WERI-Rb-1 (cell line): ENCODE results near the gene SLC5A1.
"Not testable (repeated sequence)": the region's sequence is repeated elsewhere in the genome, so short reads cannot be mapped to it uniquely, and the experiment has no call there.

ENCODE experiments used
- DNase-seq: peaks from one replicate; pipeline ENCODE4 v3.0.0-alpha.2; 2020
- H3K27ac ChIP-seq: fragments of 250-450 bp; sonication (Bioruptor Pico); 2 replicates; pipeline ENCODE4 v1.5.1; 2020; ENCODE audit warnings: mild to moderate bottlenecking, moderate library complexity
- H3K27me3 ChIP-seq: fragments of 250-450 bp; sonication (Bioruptor Pico); 2 replicates; pipeline ENCODE4 v1.5.1; 2021; ENCODE audit warnings: mild to moderate bottlenecking, low read depth, moderate library complexity; ENCODE audit not compliant: insufficient read depth, severe bottlenecking
- H3K36me3 ChIP-seq: fragments of 250-450 bp; sonication (Bioruptor Pico); 2 replicates; pipeline ENCODE4 v1.5.1; 2020; ENCODE audit warnings: mild to moderate bottlenecking, moderate library complexity
- H3K4me3 ChIP-seq: 2 replicates; pipeline ENCODE4 v1.5.1; 2011; ENCODE audit warnings: low read depth, mild to moderate bottlenecking, control low read depth, low read length
- H3K9me3 ChIP-seq: fragments of 250-450 bp; sonication (Bioruptor Pico); 2 replicates; pipeline ENCODE4 v1.5.1; 2021; ENCODE audit warnings: mild to moderate bottlenecking, moderate library complexity; ENCODE audit not compliant: severe bottlenecking
- CTCF ChIP-seq: IDR thresholded peaks from 2 replicates; pipeline ENCODE4 v1.5.1; 2011; ENCODE audit warnings: low read depth, mild to moderate bottlenecking, control low read depth, inconsistent platforms, low read length

SLC5A1 gene

GRCh38 chr22:32132126-32132525 lies 89.1 kb downstream of the SLC5A1 start:
- Histone ChIP-seq H3K4me3 (no peak overlapping the region), H3K27me3 (peaks cover 16% of the 10 kb centered on the region), H3K36me3 (no peaks in the 10 kb centered on the region), H3K27ac (no peak overlapping the region), H3K9me3 (no peaks in the 10 kb centered on the region)
- no peak for DNase-seq
- TF ChIP-seq CTCF = no peak

- Histone ChIP-seq H3K36me3 (no peaks in the 10 kb centered on the region), H3K27ac (no peak overlapping the region), H3K4me3 (no peak overlapping the region), H3K27me3 (peaks cover 15% of the 10 kb centered on the region), H3K9me3 (no peaks in the 10 kb centered on the region)
- no peak for TF ChIP-seq CTCF
- DNase-seq = no peak
These were observed 89.7 kb downstream of the SLC5A1 start for GRCh38 chr22:32132783-32133182.

DNA sequence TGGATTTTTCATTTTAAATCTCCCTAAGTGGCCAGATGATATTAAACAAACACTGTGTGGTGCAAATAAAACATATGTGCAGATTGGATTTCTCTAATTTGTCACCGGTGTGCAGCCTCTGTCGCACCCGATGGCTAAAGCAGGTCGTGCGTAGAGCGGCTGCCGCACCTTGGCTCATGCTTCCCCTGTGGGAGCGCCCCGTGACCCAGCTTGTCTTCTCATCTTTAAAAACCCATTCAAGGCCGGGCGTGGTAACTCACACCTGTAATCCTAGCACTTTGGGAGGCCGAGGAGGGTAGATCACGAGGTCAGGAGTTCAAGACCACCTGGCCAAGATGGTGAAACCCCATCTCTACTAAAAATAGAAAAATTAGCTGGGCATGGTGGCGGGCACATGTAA lies 91.7 kb downstream of the SLC5A1 start:
- H3K27ac ChIP-seq, DNase-seq, H3K36me3 ChIP-seq, H3K4me3 ChIP-seq, H3K9me3 ChIP-seq: not testable (repeated sequence)
- peaks cover 18% of the 10 kb centered on the region for H3K27me3 ChIP-seq

DNA sequence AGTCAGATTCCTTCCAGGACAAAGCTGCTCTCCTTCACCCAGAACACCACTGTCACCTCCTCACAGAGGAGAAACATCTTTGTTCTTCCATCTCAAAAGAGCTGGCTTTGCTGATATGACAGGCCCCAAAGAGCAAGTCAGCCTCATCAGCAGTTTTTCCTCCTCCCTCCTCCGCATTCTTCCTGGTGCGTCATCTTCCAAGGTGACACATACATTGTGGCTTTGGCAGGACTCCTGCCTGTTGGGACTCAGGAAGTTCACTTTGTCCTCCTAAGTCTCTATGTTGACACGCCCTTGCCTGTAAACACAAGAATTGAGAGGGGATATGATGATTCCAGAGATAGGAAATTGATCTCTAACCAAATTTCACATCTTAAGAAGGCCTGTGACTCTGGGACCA lies 92.9 kb downstream of the SLC5A1 start:
- not testable (repeated sequence) for DNase-seq, H3K9me3 ChIP-seq, H3K27ac ChIP-seq, H3K4me3 ChIP-seq, H3K36me3 ChIP-seq
- H3K27me3 ChIP-seq = peaks cover 14% of the 10 kb centered on the region

DNA sequence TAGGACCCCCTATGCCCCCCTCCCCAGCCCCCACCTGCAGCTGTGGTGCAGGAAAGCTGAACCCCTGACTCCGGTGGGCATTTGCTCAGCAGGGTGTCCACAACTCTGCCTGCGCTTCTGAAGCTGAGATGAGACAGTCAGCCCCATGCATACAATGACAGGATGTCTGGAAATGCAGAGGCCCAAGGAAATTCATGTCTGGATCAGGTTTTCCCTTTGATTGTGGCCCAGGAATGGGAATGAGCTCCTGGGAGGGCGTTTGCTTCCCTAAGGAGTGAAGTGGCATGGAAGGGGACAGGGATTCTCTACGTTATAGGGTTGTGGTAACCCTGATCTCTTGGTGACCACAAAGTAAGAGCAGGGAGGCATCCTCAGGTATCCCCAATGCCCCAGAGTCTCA lies 93.8 kb downstream of the SLC5A1 start:
- not testable (repeated sequence) for DNase-seq, H3K4me3 ChIP-seq, H3K9me3 ChIP-seq, H3K27ac ChIP-seq, H3K36me3 ChIP-seq
- peaks cover 14% of the 10 kb centered on the region for H3K27me3 ChIP-seq

DNA sequence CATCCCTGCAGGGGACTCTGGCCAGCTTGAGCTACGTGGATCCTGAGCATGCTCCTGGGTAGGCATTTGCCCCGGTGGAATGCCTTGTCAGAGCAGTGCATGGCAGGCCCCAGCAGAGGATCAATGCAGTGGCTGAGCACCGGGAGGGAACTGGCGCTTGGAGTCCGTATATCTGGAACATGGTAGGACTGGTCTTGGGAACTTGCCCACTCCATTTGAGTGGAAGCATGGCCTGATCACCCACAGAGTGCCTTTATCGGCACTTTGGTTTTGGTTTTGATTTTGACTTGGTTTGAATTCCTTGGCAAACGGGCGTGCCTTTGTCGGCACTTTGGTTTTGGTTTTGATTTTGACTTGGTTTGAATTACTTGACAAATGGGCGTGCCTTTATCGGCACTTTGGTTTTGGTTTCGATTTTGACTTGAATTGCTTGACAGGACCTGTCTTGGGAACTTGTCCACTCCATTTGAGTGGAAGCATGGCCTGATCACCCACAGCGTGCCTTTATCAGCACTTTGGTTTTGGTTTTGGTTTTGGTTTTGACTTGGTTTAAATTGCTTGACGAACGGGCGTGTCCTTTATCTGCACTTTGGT lies 94.8 kb downstream of the SLC5A1 start:
- not testable (repeated sequence) for H3K9me3 ChIP-seq, DNase-seq, H3K36me3 ChIP-seq, H3K27ac ChIP-seq, H3K4me3 ChIP-seq
- H3K27me3 ChIP-seq = peaks cover 14% of the 10 kb centered on the region

DNA sequence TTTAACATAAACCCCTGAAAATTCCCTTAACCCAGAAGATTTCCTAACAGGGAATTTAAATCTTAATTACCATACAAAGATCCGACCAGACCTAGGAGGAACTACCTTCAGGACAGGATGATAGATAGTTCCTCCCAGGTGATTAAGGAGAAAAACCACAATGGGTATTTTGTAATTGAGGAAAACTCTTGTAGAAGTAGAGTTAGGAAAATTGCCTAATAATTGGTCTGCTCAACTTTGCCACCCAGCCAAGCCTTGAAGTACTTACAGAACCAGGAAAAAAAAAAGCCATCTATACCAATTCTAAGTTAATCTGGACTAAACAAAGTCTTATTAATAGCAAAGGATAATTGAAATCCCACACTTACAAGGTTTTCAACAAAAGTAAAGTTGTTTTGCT lies 95.5 kb downstream of the SLC5A1 start:
- not testable (repeated sequence) for H3K27ac ChIP-seq, H3K4me3 ChIP-seq, H3K9me3 ChIP-seq, DNase-seq, H3K36me3 ChIP-seq
- H3K27me3 ChIP-seq = peaks cover 13% of the 10 kb centered on the region

GRCh38 chr22:32140688-32141087 lies 97.6 kb downstream of the SLC5A1 start:
- not testable (repeated sequence) for H3K27ac ChIP-seq, H3K4me3 ChIP-seq, H3K36me3 ChIP-seq, H3K9me3 ChIP-seq, DNase-seq
- peak; percentile 50 for TF ChIP-seq CTCF
- peaks cover 13% of the 10 kb centered on the region for H3K27me3 ChIP-seq
